Naive thymus-derived CD4-positive, alpha-beta T cell (primary cell): ENCODE measurements around the gene KRTAP2-2. TPM values are rescaled to one million over a fixed set of nuclear protein-coding genes. Genes with fewer than 3 reads are reported as not detected.

Experiments
- ATAC-seq: fragments of 150-1000 bp; cut with Tn5 transposase; 2 replicates; pipeline ENCODE4 v1.10.0; 2021; ENCODE audit warnings: mild to moderate bottlenecking, moderate library complexity
- CTCF ChIA-PET: fragments of 350-600 bp; sonication (Branson Sonifier 250); formaldehyde crosslinking; loops from one replicate; lab custom pipeline; 2021; ENCODE audit warnings: antibody characterized with exemption; lab: Charles Lee
- POLR2A ChIA-PET: fragments of 350-600 bp; sonication (Branson Sonifier 250); formaldehyde crosslinking; loops from one replicate; lab custom pipeline; 2021; ENCODE audit warnings: antibody characterized with exemption, inconsistent platforms; lab: Charles Lee
- DNase-seq, 9 donors: peaks; one replicate each; pipeline versions ENCODE4 v3.0.0 to v3.0.0-alpha.2; 2020 to 2022; ENCODE audit warnings: mixed read lengths in 1 of 9
- H3K27ac ChIP-seq: one replicate; pipeline ENCODE4 v1.7.0; 2013; ENCODE audit warnings: mild to moderate bottlenecking, low read depth, low read length, moderate library complexity
- H3K27me3 ChIP-seq, 2 donors: one replicate each; pipeline ENCODE4 v1.7.0; 2013; ENCODE audit warnings: low read length in 2 of 2, mild to moderate bottlenecking in 2 of 2, moderate library complexity in 2 of 2; ENCODE audit not compliant: control insufficient read depth in 2 of 2, insufficient read depth in 2 of 2
- H3K36me3 ChIP-seq, 3 experiments: 1 replicate in 2 of 3; 2 replicates in 1 of 3; pipeline ENCODE4 v1.7.0; 2013; ENCODE audit warnings: low read length in 3 of 3, mild to moderate bottlenecking in 3 of 3, moderate library complexity in 1 of 3; ENCODE audit not compliant: insufficient read depth in 3 of 3, control insufficient read depth in 2 of 3
- H3K4me1 ChIP-seq, 2 donors: one replicate each; pipeline ENCODE4 v1.7.0; 2013; ENCODE audit warnings: low read length in 2 of 2, mild to moderate bottlenecking in 2 of 2, moderate library complexity in 1 of 2; ENCODE audit not compliant: control insufficient read depth in 2 of 2, insufficient read depth in 2 of 2
- H3K4me3 ChIP-seq: 2 replicates; pipeline ENCODE4 v1.7.0; 2013; ENCODE audit warnings: mild to moderate bottlenecking, low read length
- H3K9me3 ChIP-seq, 3 experiments: 1 replicate in 2 of 3; 2 replicates in 1 of 3; pipeline ENCODE4 v1.7.0; 2013; ENCODE audit warnings: low read length in 3 of 3; ENCODE audit not compliant: control insufficient read depth in 2 of 3
- H3K27ac Mint-ChIP-seq, 9 donors: one replicate each; pipeline ENCODE4 v1.8.0; 2020 to 2022; ENCODE audit warnings: mixed read lengths in 9 of 9, mild to moderate bottlenecking in 8 of 9, moderate library complexity in 5 of 9, inconsistent platforms in 2 of 9
- H3K27me3 Mint-ChIP-seq, 5 donors: one replicate each; pipeline ENCODE4 v1.8.0; 2021 to 2022; ENCODE audit warnings: mixed read lengths in 5 of 5, mild to moderate bottlenecking in 1 of 5
- H3K36me3 Mint-ChIP-seq, 5 donors: one replicate each; pipeline ENCODE4 v1.8.0; 2020 to 2022; ENCODE audit warnings: mixed read lengths in 5 of 5, mild to moderate bottlenecking in 3 of 5, inconsistent platforms in 1 of 5
- H3K4me1 Mint-ChIP-seq, 7 donors: one replicate each; pipeline ENCODE4 v1.8.0; 2020 to 2022; ENCODE audit warnings: mixed read lengths in 7 of 7, mild to moderate bottlenecking in 3 of 7, inconsistent platforms in 1 of 7
- H3K4me3 Mint-ChIP-seq, 10 donors: one replicate each; pipeline ENCODE4 v1.8.0; 2020 to 2022; ENCODE audit warnings: mild to moderate bottlenecking in 10 of 10, mixed read lengths in 10 of 10, moderate library complexity in 6 of 10, inconsistent platforms in 2 of 10
- H3K9me3 Mint-ChIP-seq, 11 donors: one replicate each; pipeline ENCODE4 v1.8.0; 2020 to 2022; ENCODE audit warnings: mixed read lengths in 11 of 11, mild to moderate bottlenecking in 4 of 11, inconsistent platforms in 1 of 11, moderate library complexity in 1 of 11
- intact Hi-C, 2 donors: fragments of 100-400 bp; cut with micrococcal nuclease; formaldehyde crosslinking; loops; one replicate each; pipeline ENCODE4 v1.15.1; 2023
- polyA plus RNA-seq, 2 donors: library from polyadenylated mRNA; unstranded; fragments of 300-500 nt; fragmentation: Illumina TruSeq; gene quantifications; one replicate each; pipeline ENCODE4 v1.2.3, GENCODE V29; 2021
- total RNA-seq, 6 experiments: library from RNA in 5 of 6; stranded (reverse) in 5 of 6; gene quantifications; 1 replicate in 5 of 6; 2 replicates in 1 of 6; pipeline ENCODE4 v1.2.3 and lab custom pipeline; 2021 to 2026

KRTAP2-2 gene
- total and polyA plus RNA-seq, 7 experiments from 2014 or later, result not detected

- Histone ChIP-seq H3K9me3 (no peaks in the 10 kb centered on the region), H3K4me1 (no peaks in the 10 kb centered on the region), H3K4me3 (no peak within 1 kb of the TSS), H3K36me3 (no peaks in the 10 kb centered on the region), H3K27me3 (no peaks in the 10 kb centered on the region), H3K27ac (no peak within 1 kb of the TSS)
- DNase-seq (no peak), ATAC-seq (no peak)
- Mint-ChIP-seq H3K27me3 (peaks cover 16 to 30% (median 23%) of the 10 kb centered on the region in 5 donors), H3K4me1 (no peaks in the 10 kb centered on the region), H3K36me3 (peaks cover 0 to 4% (median 0%) of the 10 kb centered on the region in 5 donors), H3K4me3 (no peak within 1 kb of the TSS), H3K27ac (no peak within 1 kb of the TSS), H3K9me3 (peaks cover 0 to 5% (median 0%) of the 10 kb centered on the region in 11 donors)
- POLR2A ChIA-PET, result no interaction called here
- CTCF ChIA-PET, result interaction anchor here (0.9 kb wide), 1 partner anchor 13 kb away, joined by 3 read pairs; no protein-coding TSS in a partner anchor
- intact Hi-C loops, result no loop called here
These were observed 28.1 kb downstream of the KRTAP2-2 start, which contains the start of gene KRTAP1-5 for GRCh38 chr17:41026715-41027471. Gene KRTAP1-5 (minus strand): TSS chr17:41027208. CDS start chr17:41027155, 53 bp downstream.

- peaks cover 0 to 5% (median 0%) of the 10 kb centered on the region in 11 donors for H3K9me3 Mint-ChIP-seq
- ChIA-PET POLR2A (no interaction called here), CTCF (no interaction called here)
- peaks cover 8 to 30% (median 16%) of the 10 kb centered on the region in 5 donors for H3K27me3 Mint-ChIP-seq
- Histone ChIP-seq H3K4me1 (no peaks in the 10 kb centered on the region), H3K27me3 (no peaks in the 10 kb centered on the region), H3K4me3 (no peak overlapping the region), H3K27ac (no peak overlapping the region), H3K36me3 (no peaks in the 10 kb centered on the region), H3K9me3 (no peaks in the 10 kb centered on the region)
- H3K4me3 Mint-ChIP-seq, result no peak overlapping the region
- no peak overlapping the region for H3K27ac Mint-ChIP-seq
- intact Hi-C loops, result no loop called here
- no peaks in the 10 kb centered on the region for H3K4me1 Mint-ChIP-seq
- H3K36me3 Mint-ChIP-seq, result peaks cover 0 to 4% (median 0%) of the 10 kb centered on the region in 5 donors
- no peak for DNase-seq
- ATAC-seq, result no peak
These were observed 30.3 kb downstream of the KRTAP2-2 start for GRCh38 chr17:41024697-41025096.

GRCh38 chr17:41020336-41020735, 34.7 kb downstream of the KRTAP2-2 start:
- no peak overlapping the region for H3K27ac ChIP-seq
- intact Hi-C loops, result no loop called here
- no peak for ATAC-seq
- H3K4me3 ChIP-seq, result no peak overlapping the region
- DNase-seq, result no peak
- peaks cover 0 to 5% (median 0%) of the 10 kb centered on the region in 11 donors for H3K9me3 Mint-ChIP-seq
- H3K9me3 ChIP-seq, result no peaks in the 10 kb centered on the region
- no peaks in the 10 kb centered on the region for H3K4me1 Mint-ChIP-seq
- no peaks in the 10 kb centered on the region for H3K27me3 ChIP-seq
- peaks cover 0 to 4% (median 0%) of the 10 kb centered on the region in 5 donors for H3K36me3 Mint-ChIP-seq
- ChIA-PET POLR2A (no interaction called here), CTCF (no interaction called here)
- no peaks in the 10 kb centered on the region for H3K4me1 ChIP-seq
- H3K4me3 Mint-ChIP-seq, result no peak overlapping the region
- H3K27ac Mint-ChIP-seq, result no peak overlapping the region
- peaks cover 3 to 12% (median 5%) of the 10 kb centered on the region in 5 donors for H3K27me3 Mint-ChIP-seq
- H3K36me3 ChIP-seq, result no peaks in the 10 kb centered on the region

- Histone ChIP-seq H3K4me1 (no peaks in the 10 kb centered on the region), H3K4me3 (no peak overlapping the region), H3K9me3 (no peaks in the 10 kb centered on the region), H3K27me3 (no peaks in the 10 kb centered on the region), H3K36me3 (no peaks in the 10 kb centered on the region), H3K27ac (no peak overlapping the region)
- peaks cover 0 to 4% (median 0%) of the 10 kb centered on the region in 5 donors for H3K36me3 Mint-ChIP-seq
- no peak overlapping the region for H3K27ac Mint-ChIP-seq
- CTCF ChIA-PET, result interaction anchor here (0.7 kb wide), 1 partner anchor 444 kb away, joined by 3 read pairs; no protein-coding TSS in a partner anchor
- no peaks in the 10 kb centered on the region for H3K4me1 Mint-ChIP-seq
- intact Hi-C loops, result no loop called here
- DNase-seq (no peak), ATAC-seq (no peak)
- peaks cover 3 to 11% (median 6%) of the 10 kb centered on the region in 5 donors for H3K27me3 Mint-ChIP-seq
- H3K4me3 Mint-ChIP-seq, result no peak overlapping the region
- POLR2A ChIA-PET, result no interaction called here
- H3K9me3 Mint-ChIP-seq, result peaks cover 0 to 5% (median 0%) of the 10 kb centered on the region in 11 donors
These were observed 35.6 kb downstream of the KRTAP2-2 start for GRCh38 chr17:41019415-41019814.

GRCh38 chr17:41018541-41018940, 36.5 kb downstream of the KRTAP2-2 start:
- no peak overlapping the region for H3K4me3 Mint-ChIP-seq
- Histone ChIP-seq H3K27ac (no peak overlapping the region), H3K4me3 (no peak overlapping the region), H3K4me1 (no peaks in the 10 kb centered on the region), H3K27me3 (no peaks in the 10 kb centered on the region), H3K9me3 (no peaks in the 10 kb centered on the region), H3K36me3 (no peaks in the 10 kb centered on the region)
- intact Hi-C loops, result no loop called here
- ATAC-seq (no peak), DNase-seq (no peak)
- peaks cover 3 to 10% (median 6%) of the 10 kb centered on the region in 5 donors for H3K27me3 Mint-ChIP-seq
- POLR2A ChIA-PET, result no interaction called here
- no peak overlapping the region for H3K27ac Mint-ChIP-seq
- no peaks in the 10 kb centered on the region for H3K4me1 Mint-ChIP-seq
- H3K36me3 Mint-ChIP-seq, result peaks cover 0 to 4% (median 0%) of the 10 kb centered on the region in 5 donors
- CTCF ChIA-PET, result no interaction called here
- peaks cover 0 to 5% (median 0%) of the 10 kb centered on the region in 11 donors for H3K9me3 Mint-ChIP-seq

GRCh38 chr17:41016578-41017215, 38.3 kb downstream of the KRTAP2-2 start:
- Mint-ChIP-seq H3K27ac (no peak overlapping the region), H3K27me3 (peaks cover 0 to 7% (median 6%) of the 10 kb centered on the region in 5 donors), H3K4me1 (no peaks in the 10 kb centered on the region), H3K9me3 (peaks cover 0 to 5% (median 0%) of the 10 kb centered on the region in 11 donors), H3K36me3 (peaks cover 0 to 4% (median 0%) of the 10 kb centered on the region in 5 donors), H3K4me3 (no peak overlapping the region)
- intact Hi-C loops, result no loop called here
- Histone ChIP-seq H3K4me1 (no peaks in the 10 kb centered on the region), H3K9me3 (no peaks in the 10 kb centered on the region), H3K4me3 (no peak overlapping the region), H3K27ac (no peak overlapping the region), H3K36me3 (no peaks in the 10 kb centered on the region), H3K27me3 (no peaks in the 10 kb centered on the region)
- ATAC-seq (no peak), DNase-seq (no peak)
- POLR2A ChIA-PET, result no interaction called here
- CTCF ChIA-PET, result no interaction called here
